OCI-LY3 (cell line): ENCODE measurements around the gene RWDD4.

Experiments used
- H2AFZ ChIP-seq: fragments of 200-600, 300-600 bp; shearing (Covaris generic); 2 replicates; pipeline ENCODE4 v1.6.0; 2014; ENCODE audit warnings: antibody characterized with exemption, low read depth, low read length
- H3K27ac ChIP-seq: fragments of 200-600, 300-600 bp; sonication (generic); 2 replicates; pipeline ENCODE4 v1.5.1; 2014; ENCODE audit warnings: mild to moderate bottlenecking, low read length, moderate library complexity, mixed read lengths
- H3K27me3 ChIP-seq: fragments of 200-600, 300-600 bp; sonication (generic); 2 replicates; pipeline ENCODE4 v1.6.1; 2014; ENCODE audit warnings: low read depth, low read length, mixed read lengths
- H3K36me3 ChIP-seq: fragments of 200-600, 300-600 bp; sonication (generic); replicated peaks from 2 replicates; pipeline ENCODE3; 2014; ENCODE audit warnings: low read depth, low read length, mixed read lengths
- H3K4me1 ChIP-seq: fragments of 300-600, 200-600 bp; sonication (generic); 2 replicates; pipeline ENCODE4 v1.6.1; 2014; ENCODE audit warnings: low read length, mixed read lengths
- H3K4me2 ChIP-seq: fragments of 200-600, 300-600 bp; sonication (generic); 2 replicates; pipeline ENCODE4 v1.6.1; 2014; ENCODE audit warnings: low read length, mixed read lengths
- H3K4me3 ChIP-seq: fragments of 300-600, 200-600 bp; sonication (generic); 2 replicates; pipeline ENCODE4 v1.5.1; 2014; ENCODE audit warnings: antibody characterized with exemption, mild to moderate bottlenecking, low read length, moderate library complexity
- H3K79me2 ChIP-seq: fragments of 300-600, 200-600 bp; shearing (Covaris generic); 2 replicates; pipeline ENCODE4 v1.6.1; 2014; ENCODE audit warnings: mild to moderate bottlenecking, low read length, mixed read lengths
- H3K9ac ChIP-seq: fragments of 300-600, 200-600 bp; shearing (Covaris generic); 2 replicates; pipeline ENCODE4 v1.6.0; 2014; ENCODE audit warnings: mild to moderate bottlenecking, low read length, moderate library complexity
- H3K9me3 ChIP-seq: fragments of 200-600, 300-600 bp; shearing (Covaris generic); 2 replicates; pipeline ENCODE4 v1.6.1; 2014; ENCODE audit warnings: low read length, mixed read lengths; ENCODE audit not compliant: insufficient read depth
- H4K20me1 ChIP-seq: fragments of 200-600, 300-600 bp; sonication (generic); 2 replicates; pipeline ENCODE4 v1.6.1; 2016; ENCODE audit warnings: low read length, mixed read lengths; ENCODE audit not compliant: insufficient read depth
- EZH2phosphoT487 ChIP-seq: fragments of 200-600 bp; shearing (Covaris generic); IDR thresholded peaks from 2 replicates; pipeline ENCODE4 v1.6.1; 2018; ENCODE audit warnings: antibody characterized with exemption, mixed run types, low read depth
- TF ChIP-seq, protein P1 (sequence below): fragments of 200-600, 300-600 bp; sonication (generic); IDR thresholded peaks from 2 replicates; pipeline ENCODE4 v1.5.1; 2014; ENCODE audit warnings: antibody characterized with exemption, low read length, low read depth

The RWDD4 gene

DNA sequence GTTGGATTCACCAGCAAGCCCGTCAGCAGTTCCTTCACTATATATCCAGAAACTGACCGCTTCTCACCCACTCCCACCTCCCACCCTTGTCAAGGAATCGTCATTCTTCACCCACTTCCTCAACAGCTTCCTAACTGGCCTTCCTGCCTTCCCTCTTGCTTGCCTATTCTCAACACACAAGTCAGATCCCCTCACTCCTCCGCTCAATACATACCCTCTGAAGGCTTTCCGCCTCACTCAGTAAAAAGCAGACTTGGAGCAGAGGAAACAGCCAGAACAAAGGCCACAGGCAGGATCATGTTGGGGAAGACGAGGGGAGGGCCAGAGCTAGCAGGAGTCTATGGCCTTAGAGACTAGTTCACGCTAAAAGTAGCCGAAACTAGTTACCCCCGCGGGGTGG is 23.7 kb downstream of the RWDD4 start:
- H3K27ac ChIP-seq: no peak overlapping the region
- TF ChIP-seq, protein P1, sequence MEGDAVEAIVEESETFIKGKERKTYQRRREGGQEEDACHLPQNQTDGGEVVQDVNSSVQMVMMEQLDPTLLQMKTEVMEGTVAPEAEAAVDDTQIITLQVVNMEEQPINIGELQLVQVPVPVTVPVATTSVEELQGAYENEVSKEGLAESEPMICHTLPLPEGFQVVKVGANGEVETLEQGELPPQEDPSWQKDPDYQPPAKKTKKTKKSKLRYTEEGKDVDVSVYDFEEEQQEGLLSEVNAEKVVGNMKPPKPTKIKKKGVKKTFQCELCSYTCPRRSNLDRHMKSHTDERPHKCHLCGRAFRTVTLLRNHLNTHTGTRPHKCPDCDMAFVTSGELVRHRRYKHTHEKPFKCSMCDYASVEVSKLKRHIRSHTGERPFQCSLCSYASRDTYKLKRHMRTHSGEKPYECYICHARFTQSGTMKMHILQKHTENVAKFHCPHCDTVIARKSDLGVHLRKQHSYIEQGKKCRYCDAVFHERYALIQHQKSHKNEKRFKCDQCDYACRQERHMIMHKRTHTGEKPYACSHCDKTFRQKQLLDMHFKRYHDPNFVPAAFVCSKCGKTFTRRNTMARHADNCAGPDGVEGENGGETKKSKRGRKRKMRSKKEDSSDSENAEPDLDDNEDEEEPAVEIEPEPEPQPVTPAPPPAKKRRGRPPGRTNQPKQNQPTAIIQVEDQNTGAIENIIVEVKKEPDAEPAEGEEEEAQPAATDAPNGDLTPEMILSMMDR: no peak
- TF ChIP-seq EZH2phosphoT487: no peak

DNA sequence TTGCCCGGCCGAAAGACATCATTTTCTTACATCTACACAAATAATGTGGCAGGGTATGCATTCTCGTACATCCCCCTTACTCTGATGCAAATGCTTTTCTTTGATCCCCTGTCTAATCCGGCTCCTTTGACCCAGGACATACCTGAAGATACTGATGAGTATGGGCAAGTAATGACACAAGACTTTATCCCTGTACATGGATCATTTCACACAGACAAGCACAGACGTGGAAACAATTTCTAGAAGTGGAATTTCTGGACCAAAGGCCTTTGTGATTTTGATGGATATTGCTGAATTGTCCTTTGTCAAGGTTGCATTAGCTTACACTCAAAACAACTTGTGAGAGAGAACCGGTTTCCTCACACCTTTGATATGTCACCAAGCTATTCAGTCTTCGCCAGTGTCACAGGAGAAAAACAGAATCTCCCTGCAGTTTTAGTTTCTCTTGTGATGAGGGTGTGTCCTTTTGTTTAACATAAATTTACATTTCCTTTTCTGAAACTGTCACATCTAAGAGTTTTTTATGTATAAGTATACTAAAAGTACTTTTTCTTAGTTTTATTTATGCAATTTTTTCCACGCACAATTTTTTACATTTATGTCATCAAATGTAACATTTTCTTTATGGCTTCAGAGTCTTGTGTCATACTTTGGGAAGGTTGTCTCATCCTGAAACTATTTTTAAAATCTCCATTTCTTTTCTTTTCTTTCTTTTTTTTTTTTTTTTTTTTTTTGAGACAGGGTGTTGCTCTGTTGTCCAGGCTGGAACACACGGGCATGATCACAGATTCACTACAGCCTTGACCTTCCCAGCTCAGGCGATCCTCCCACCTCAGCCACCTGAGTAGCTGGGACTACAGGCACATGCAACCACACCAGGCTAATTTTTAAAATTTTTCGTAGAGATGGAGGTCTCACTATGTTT is 25.2 kb downstream of the RWDD4 start:
- Histone ChIP-seq H2AFZ (no peak overlapping the region), H3K9ac (no peak overlapping the region), H3K4me1 (no peaks in the 10 kb centered on the region), H3K4me2 (no peak overlapping the region), H3K4me3 (no peak overlapping the region), H3K9me3 (no peaks in the 10 kb centered on the region), H3K27ac (no peak overlapping the region), H4K20me1 (no peaks in the 10 kb centered on the region), H3K36me3 (no peaks in the 10 kb centered on the region), H3K27me3 (no peaks in the 10 kb centered on the region), H3K79me2 (no peaks in the 10 kb centered on the region)
- no peak for TF ChIP-seq EZH2phosphoT487
- TF ChIP-seq, protein P1: no peak

More for the DNA sequence above, 23.7 kb downstream of the RWDD4 start:
- Histone ChIP-seq H3K4me1 (no peaks in the 10 kb centered on the region), H3K9ac (no peak overlapping the region), H3K9me3 (no peaks in the 10 kb centered on the region), H3K36me3 (no peaks in the 10 kb centered on the region), H3K79me2 (no peaks in the 10 kb centered on the region), H3K27me3 (no peaks in the 10 kb centered on the region), H2AFZ (no peak overlapping the region), H4K20me1 (no peaks in the 10 kb centered on the region), H3K4me3 (no peak overlapping the region), H3K4me2 (no peak overlapping the region)

DNA sequence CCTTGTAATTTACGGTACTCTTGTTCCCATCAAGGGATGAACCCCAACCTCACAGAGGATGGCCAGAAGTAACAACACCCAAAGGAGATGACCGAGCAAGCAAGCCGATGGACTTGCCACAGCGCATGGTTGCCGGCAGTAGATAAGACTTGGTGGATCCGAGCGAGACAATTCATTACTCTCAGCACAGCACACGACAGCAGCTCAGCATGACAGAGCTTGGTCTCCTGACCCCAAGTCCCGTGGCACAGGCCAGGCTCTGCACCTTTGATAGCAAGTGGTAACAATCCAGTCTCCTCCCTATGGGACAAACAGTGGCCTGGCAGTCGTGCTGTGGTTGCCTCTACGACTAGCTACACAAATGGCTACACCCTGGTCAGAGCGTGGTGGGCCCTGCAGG is 26.3 kb downstream of the RWDD4 start:
- no peaks in the 10 kb centered on the region for H3K27me3 ChIP-seq
- no peak overlapping the region for H2AFZ ChIP-seq
- H3K36me3 ChIP-seq: no peaks in the 10 kb centered on the region
- no peak overlapping the region for H3K4me3 ChIP-seq
- no peak for TF ChIP-seq EZH2phosphoT487
- TF ChIP-seq, protein P1: no peak
- no peak overlapping the region for H3K27ac ChIP-seq
- no peak overlapping the region for H3K9ac ChIP-seq
- no peaks in the 10 kb centered on the region for H4K20me1 ChIP-seq
- no peaks in the 10 kb centered on the region for H3K79me2 ChIP-seq
- no peaks in the 10 kb centered on the region for H3K9me3 ChIP-seq
- no peak overlapping the region for H3K4me2 ChIP-seq
- H3K4me1 ChIP-seq: no peaks in the 10 kb centered on the region

GRCh38 chr4:183631577-183632198 is 27.3 kb downstream of the RWDD4 start:
- Histone ChIP-seq H3K36me3 (no peaks in the 10 kb centered on the region), H3K27me3 (no peaks in the 10 kb centered on the region), H3K79me2 (no peaks in the 10 kb centered on the region), H3K4me3 (no peak overlapping the region), H2AFZ (no peak overlapping the region), H3K4me2 (no peak overlapping the region), H3K27ac (no peak overlapping the region), H3K9me3 (no peaks in the 10 kb centered on the region), H4K20me1 (no peaks in the 10 kb centered on the region), H3K4me1 (no peaks in the 10 kb centered on the region), H3K9ac (no peak overlapping the region)
- TF ChIP-seq, protein P1: no peak
- no peak for TF ChIP-seq EZH2phosphoT487
